Panc1 (cell line): ENCODE results near the gene EIF3L.

Experiments used
- CTCF ChIP-seq: fragments of 450-650 bp; IDR thresholded peaks from 2 replicates; pipeline ENCODE4 v1.5.1; 2017; ENCODE audit warnings: mild to moderate bottlenecking
- REST ChIP-seq, 2 experiments: IDR thresholded peaks; 2 replicates each; pipeline ENCODE4 v1.6.1; 2011 to 2012; ENCODE audit warnings: low read depth in 2 of 2, control low read depth in 1 of 2, low read length in 1 of 2, mild to moderate bottlenecking in 1 of 2, moderate library complexity in 1 of 2; ENCODE audit not compliant: insufficient read depth in 1 of 2
- TCF7L2 ChIP-seq: IDR thresholded peaks from 2 replicates; pipeline ENCODE4 v1.6.1; 2011; ENCODE audit warnings: mild to moderate bottlenecking, low read depth, low read length, inconsistent platforms

GRCh38 chr22:37927637-37927936 lies 78.4 kb downstream of the EIF3L start:
- no peak for TF ChIP-seq CTCF
- no peak for TF ChIP-seq REST (IDR thresholded peaks at IDR 0.05; ENCODE audit: insufficient read depth in 1 of 2, low read depth in 2 of 2, low read length in 1 of 2)
- TF ChIP-seq TCF7L2, result no peak
